ENCODE data around the gene RBM10. TPM values are rescaled to one million over a fixed set of nuclear protein-coding genes. Genes with fewer than 3 reads are reported as not detected.

The RBM10 gene
- total RNA-seq, 1 donor from 2014 or later = 29.6 TPM

- Mint-ChIP-seq H3K4me3 (ENCODE audit: unreplicated experiment) (no peak overlapping the region), H3K4me1 (ENCODE audit: low read depth) (no peaks in the 10 kb centered on the region), H3K27me3 (ENCODE audit: low read depth) (no peaks in the 10 kb centered on the region), H3K27ac (ENCODE audit: unreplicated experiment) (no peak overlapping the region), H3K9me3 (ENCODE audit: low read depth) (no peaks in the 10 kb centered on the region), H3K36me3 (ENCODE audit: low read depth) (peaks cover 2% of the 10 kb centered on the region)
- TF ChIP-seq CTCF (IDR thresholded peaks at IDR 0.05) = no peak
- DNase-seq (ENCODE audit: low spot score) = no peak
Observed at GRCh38 chrX:47138171-47138570, 6.8 kb upstream of the RBM10 start.

- TF ChIP-seq CTCF (IDR thresholded peaks at IDR 0.05) = no peak
- peak overlapping the region; percentile 97 for H3K4me3 Mint-ChIP-seq (ENCODE audit: unreplicated experiment)
- H3K27ac Mint-ChIP-seq (ENCODE audit: unreplicated experiment) = peak overlapping the region; percentile 92
- H3K4me1 Mint-ChIP-seq (ENCODE audit: low read depth) = peaks cover 15% of the 10 kb centered on the region
- H3K36me3 Mint-ChIP-seq (ENCODE audit: low read depth) = peaks cover 2% of the 10 kb centered on the region
- H3K9me3 Mint-ChIP-seq (ENCODE audit: low read depth) = no peaks in the 10 kb centered on the region
- DNase-seq (ENCODE audit: low spot score) = no peak
- H3K27me3 Mint-ChIP-seq (ENCODE audit: low read depth) = no peaks in the 10 kb centered on the region
Observed at GRCh38 chrX:47143894-47144625, 961 bp upstream of the RBM10 start.

- Mint-ChIP-seq H3K4me3 (ENCODE audit: unreplicated experiment) (peak overlapping the region; percentile 97), H3K9me3 (ENCODE audit: low read depth) (no peaks in the 10 kb centered on the region), H3K27me3 (ENCODE audit: low read depth) (no peaks in the 10 kb centered on the region), H3K27ac (ENCODE audit: unreplicated experiment) (peak overlapping the region; percentile 98), H3K36me3 (ENCODE audit: low read depth) (peaks cover 2% of the 10 kb centered on the region), H3K4me1 (ENCODE audit: low read depth) (peaks cover 15% of the 10 kb centered on the region)
- no peak for DNase-seq (ENCODE audit: low spot score)
- no peak for TF ChIP-seq CTCF (IDR thresholded peaks at IDR 0.05)
Observed at GRCh38 chrX:47145395-47146120, 537 bp downstream of the RBM10 start.

GRCh38 chrX:47146121-47146935 lies 1.3 kb downstream of the RBM10 start:
- TF ChIP-seq CTCF (IDR thresholded peaks at IDR 0.05) = no peak
- no peaks in the 10 kb centered on the region for H3K36me3 Mint-ChIP-seq (ENCODE audit: low read depth)
- DNase-seq (ENCODE audit: low spot score) = no peak
- peak overlapping the region; percentile 98 for H3K27ac Mint-ChIP-seq (ENCODE audit: unreplicated experiment)
- H3K27me3 Mint-ChIP-seq (ENCODE audit: low read depth) = no peaks in the 10 kb centered on the region
- H3K9me3 Mint-ChIP-seq (ENCODE audit: low read depth) = no peaks in the 10 kb centered on the region
- peaks cover 15% of the 10 kb centered on the region for H3K4me1 Mint-ChIP-seq (ENCODE audit: low read depth)
- H3K4me3 Mint-ChIP-seq (ENCODE audit: unreplicated experiment) = peak overlapping the region; percentile 97

Data from chondrocyte (in vitro differentiated cells).